ENCODE measurements around the gene CD27.
"Not testable (repeated sequence)": the region's sequence is repeated elsewhere in the genome, so short reads cannot be mapped to it uniquely, and the experiment has no call there.

CD27 gene

DNA sequence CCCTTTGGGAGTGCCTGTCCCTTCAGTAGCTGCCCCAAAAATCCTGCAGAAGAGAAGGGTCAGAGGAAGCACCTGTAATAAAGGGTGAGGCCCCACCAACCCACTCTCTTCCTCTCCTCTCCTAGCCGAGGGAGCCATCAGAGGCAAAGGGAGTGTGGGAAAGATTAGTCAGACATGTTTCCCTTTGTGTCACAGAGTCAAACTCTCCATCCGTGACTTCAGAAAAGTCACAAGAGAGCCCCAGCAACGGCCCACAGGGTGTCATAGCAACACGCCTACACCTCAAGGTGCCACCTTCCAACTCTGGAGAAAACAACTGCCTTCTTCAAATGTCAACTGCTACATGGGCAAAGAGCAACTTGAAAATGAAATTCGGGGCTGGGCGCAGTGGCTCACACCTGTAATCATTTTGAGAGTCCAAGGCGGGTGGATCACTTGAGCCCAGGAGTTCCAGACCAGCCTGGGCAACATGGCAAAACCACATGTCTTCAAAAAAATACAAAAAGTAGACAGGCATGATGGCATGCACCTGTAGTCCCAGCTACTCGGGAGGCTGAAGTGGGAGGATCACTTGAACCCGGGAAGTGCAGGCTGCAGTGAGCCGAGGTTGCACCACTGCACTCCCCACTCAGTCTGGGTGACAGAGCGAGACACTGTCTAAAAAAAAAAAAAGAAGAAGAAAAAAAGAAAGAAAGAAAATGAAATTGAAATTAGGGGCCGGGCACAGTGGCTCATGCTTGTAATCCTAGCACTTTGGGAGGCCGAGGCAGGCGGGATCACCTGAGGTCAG is 17.7 kb upstream of the CD27 start:
- H3K27me3 Mint-ChIP-seq (ENCODE audit: low read depth) = no peaks in the 10 kb centered on the region
- H3K4me1 Mint-ChIP-seq (ENCODE audit: low read depth) = peaks cover 52% of the 10 kb centered on the region
- no peaks in the 10 kb centered on the region for H3K9me3 Mint-ChIP-seq
- H3K27ac Mint-ChIP-seq = peak overlapping the region; percentile 93
- H3K4me3 Mint-ChIP-seq = peak overlapping the region; percentile 78
- H3K36me3 Mint-ChIP-seq (ENCODE audit: low read depth) = no peaks in the 10 kb centered on the region

DNA sequence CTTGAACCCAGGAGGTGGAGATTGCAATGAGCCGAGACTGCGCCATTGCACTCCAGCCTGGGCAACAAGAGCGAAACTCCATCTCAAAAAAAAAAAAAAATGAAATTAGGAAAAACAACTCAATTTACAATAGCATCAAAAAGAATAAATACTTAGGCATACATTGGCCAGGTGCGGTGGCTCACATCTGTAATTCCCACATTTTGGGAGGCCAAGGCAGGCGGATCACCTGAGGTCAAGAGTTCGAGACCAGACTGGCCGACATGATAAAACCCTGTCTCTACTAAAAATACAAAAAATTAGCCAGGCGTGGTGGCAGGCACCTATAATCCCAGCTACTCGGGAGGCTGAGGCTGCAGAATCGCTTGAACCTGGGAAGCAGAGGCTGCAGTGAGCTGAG is 17.0 kb upstream of the CD27 start:
- H3K27ac Mint-ChIP-seq = peak overlapping the region; percentile 93
- H3K27me3 Mint-ChIP-seq (ENCODE audit: low read depth); H3K4me3 Mint-ChIP-seq; H3K9me3 Mint-ChIP-seq; H3K36me3 Mint-ChIP-seq (ENCODE audit: low read depth): not testable (repeated sequence)
- H3K4me1 Mint-ChIP-seq (ENCODE audit: low read depth) = peaks cover 54% of the 10 kb centered on the region

DNA sequence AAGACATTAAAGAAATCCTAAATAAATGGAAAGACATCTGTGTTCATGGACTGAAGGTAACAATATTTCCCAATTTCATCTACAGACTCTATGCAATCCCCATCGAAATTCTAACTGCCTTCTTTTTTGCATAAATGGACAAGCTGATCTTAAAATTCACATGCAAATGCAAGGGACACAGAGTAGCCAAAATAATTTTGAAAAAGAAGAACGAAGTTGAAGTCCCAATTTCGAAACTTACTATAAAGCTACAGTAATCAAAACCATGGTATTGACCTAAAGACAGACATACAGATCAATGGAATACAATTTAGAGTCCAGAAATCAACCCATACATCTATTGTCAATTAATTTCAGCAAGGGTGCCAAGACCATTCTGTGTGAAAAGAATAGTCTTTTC is 16.4 kb upstream of the CD27 start:
- no peaks in the 10 kb centered on the region for H3K27me3 Mint-ChIP-seq (ENCODE audit: low read depth)
- peaks cover 55% of the 10 kb centered on the region for H3K4me1 Mint-ChIP-seq (ENCODE audit: low read depth)
- no peaks in the 10 kb centered on the region for H3K36me3 Mint-ChIP-seq (ENCODE audit: low read depth)
- H3K4me3 Mint-ChIP-seq = no peak overlapping the region
- no peaks in the 10 kb centered on the region for H3K9me3 Mint-ChIP-seq
- H3K27ac Mint-ChIP-seq = no peak overlapping the region

DNA sequence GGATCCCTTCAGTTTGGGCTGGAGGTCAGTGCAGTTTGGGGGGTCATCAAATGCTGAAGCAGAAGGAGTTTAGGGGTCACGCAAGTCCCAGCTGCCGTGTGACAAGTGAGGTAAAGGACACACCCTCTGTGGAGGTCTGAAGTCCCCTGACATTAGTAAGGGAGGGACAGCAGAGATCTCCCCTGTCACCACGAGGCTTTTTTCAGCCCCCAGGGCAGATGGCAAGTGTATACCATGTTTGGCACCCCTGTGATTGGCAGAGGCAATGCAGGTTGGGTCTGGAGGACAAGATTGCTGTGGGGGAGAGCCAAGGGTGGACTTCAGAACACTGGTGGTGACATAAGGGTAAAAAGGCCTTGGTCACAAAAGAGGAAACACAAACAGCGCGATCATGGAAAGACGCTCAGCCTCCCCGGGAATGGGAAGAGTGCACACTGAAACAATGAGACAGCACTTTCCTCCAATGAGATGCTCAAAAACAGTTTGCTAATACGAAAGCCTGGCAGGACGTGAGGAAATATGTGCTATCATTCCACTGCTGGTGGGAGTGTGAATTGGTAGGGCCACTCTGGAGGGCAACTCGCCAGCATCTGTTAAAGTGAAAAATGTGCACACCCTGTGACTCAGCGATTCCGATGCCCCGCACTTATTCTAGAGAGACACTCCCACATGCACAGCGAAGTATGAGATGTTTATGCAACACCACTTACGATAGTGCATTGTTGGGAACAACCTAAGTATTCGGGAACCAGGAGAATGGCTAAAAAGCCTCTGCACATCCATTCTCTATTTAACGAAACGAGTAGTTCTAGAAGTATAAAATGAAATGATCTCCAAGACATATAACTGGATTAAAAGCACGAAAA is 14.4 kb upstream of the CD27 start:
- H3K27me3 Mint-ChIP-seq (ENCODE audit: low read depth) = no peaks in the 10 kb centered on the region
- H3K4me1 Mint-ChIP-seq (ENCODE audit: low read depth) = peaks cover 56% of the 10 kb centered on the region

DNA sequence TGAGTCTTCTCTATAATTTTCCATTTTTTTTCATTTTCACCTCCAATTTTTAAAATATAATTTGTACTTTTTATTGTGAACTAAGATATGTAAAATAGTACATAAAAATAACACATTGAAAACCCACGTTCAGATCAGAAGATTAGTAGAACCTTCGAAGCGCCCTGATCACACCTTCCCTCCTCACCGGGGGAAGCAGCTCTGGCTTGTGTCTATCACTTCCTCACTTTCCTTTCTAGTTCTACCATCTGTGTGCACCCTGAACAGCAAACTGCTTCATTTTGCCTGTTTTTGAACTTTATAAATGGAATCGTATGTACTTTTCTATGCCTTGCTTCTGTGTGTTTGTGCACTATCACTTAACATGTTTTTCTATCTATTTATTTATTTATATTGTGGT is 11.8 kb upstream of the CD27 start:
- no peak overlapping the region for H3K4me3 Mint-ChIP-seq
- no peaks in the 10 kb centered on the region for H3K36me3 Mint-ChIP-seq (ENCODE audit: low read depth)
- H3K27ac Mint-ChIP-seq = peak overlapping the region; percentile 83
- no peaks in the 10 kb centered on the region for H3K9me3 Mint-ChIP-seq
- H3K27me3 Mint-ChIP-seq (ENCODE audit: low read depth) = no peaks in the 10 kb centered on the region
- peaks cover 41% of the 10 kb centered on the region for H3K4me1 Mint-ChIP-seq (ENCODE audit: low read depth)

More for the DNA sequence above, 14.4 kb upstream of the CD27 start:
- peak overlapping the region; percentile 25 for H3K4me3 Mint-ChIP-seq
- H3K36me3 Mint-ChIP-seq (ENCODE audit: low read depth) = no peaks in the 10 kb centered on the region
- peak overlapping the region; percentile 77 for H3K27ac Mint-ChIP-seq
- no peaks in the 10 kb centered on the region for H3K9me3 Mint-ChIP-seq

DNA sequence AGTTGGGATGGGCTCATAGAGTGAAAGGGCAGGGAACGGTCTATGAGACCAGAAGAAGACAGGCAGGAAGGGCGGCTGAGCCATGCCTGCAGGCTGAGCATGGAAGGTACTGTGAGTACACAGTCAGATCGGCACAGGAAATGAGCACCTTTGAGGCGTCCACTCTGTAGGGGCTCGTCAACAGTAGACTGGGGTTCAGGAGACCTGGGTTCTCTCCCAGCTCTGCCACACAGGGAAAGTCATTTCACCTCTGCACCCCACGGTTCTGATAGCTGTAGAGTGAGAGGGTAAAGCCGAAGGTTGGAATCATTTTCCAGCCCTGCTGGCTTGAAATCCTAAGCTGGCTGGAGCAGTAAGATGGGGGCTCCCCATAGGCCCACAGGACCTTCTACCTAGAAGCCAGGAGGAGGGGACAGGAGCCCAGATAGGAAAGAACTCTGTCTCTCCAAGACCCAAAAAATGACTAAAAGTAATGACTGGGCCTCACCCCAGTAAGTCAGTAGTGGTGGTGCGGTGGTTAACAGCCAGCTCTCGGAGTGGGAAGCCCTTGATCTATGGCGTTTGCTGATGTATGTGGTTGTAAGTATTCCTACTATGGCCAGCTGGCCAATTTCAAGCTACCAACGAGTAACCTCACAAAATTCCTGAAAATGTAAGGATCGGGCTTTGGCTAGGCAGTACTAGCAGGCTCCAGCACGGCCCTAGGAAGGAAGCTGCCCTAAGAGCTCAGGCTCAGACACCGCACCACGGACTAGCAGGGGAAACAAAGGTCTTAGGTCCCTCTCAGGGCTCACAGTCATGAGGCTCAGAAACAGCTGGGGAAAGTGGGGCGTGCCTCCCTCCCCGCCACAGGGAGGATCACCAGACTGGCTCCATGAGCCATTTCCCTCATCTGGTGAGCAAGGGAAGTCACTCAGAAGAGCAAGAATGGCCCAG is 10.3 kb upstream of the CD27 start:
- Mint-ChIP-seq H3K27ac (peak overlapping the region; percentile 90), H3K36me3 (ENCODE audit: low read depth) (no peaks in the 10 kb centered on the region), H3K4me1 (ENCODE audit: low read depth) (peaks cover 37% of the 10 kb centered on the region), H3K9me3 (no peaks in the 10 kb centered on the region), H3K4me3 (peak overlapping the region; percentile 35), H3K27me3 (ENCODE audit: low read depth) (no peaks in the 10 kb centered on the region)

DNA sequence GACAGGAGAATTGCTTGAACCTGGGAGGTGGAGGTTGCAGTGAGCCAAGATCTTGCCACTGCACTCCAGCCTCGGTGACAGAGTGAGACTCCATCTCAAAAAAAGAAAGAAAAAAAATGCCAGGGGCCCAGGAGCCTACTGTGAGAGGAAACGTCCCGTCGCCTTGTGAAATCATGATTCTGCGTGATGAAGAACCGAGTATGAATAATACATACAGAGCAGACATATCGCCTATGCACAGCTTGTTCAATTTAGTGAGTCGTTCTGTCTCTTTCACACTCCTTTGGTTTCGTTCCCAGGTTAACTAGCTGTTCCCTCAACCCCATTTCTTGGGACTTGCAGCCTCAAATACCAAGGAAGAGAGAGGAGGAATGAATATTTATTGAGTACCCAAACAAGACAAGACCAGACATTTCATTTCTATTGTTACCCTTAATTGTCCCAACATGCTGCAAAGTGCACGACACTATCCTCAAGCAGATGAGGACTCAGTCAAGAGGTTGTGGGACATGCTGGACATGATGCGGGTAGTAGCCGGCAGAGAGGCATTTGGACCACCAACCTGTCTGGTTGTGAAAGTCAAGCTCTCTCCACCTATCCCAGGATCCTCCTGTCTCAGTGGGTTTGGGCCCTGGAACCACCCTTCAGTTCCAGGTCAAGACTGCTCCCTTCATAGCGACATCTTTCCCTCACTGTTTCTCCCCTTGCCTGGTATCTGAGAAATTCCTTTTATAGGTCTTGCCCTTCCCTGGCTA is 8.6 kb upstream of the CD27 start:
- Mint-ChIP-seq H3K4me3 (no peak overlapping the region), H3K27ac (no peak overlapping the region), H3K9me3 (no peaks in the 10 kb centered on the region), H3K36me3 (ENCODE audit: low read depth) (no peaks in the 10 kb centered on the region), H3K27me3 (ENCODE audit: low read depth) (no peaks in the 10 kb centered on the region), H3K4me1 (ENCODE audit: low read depth) (peaks cover 25% of the 10 kb centered on the region)

DNA sequence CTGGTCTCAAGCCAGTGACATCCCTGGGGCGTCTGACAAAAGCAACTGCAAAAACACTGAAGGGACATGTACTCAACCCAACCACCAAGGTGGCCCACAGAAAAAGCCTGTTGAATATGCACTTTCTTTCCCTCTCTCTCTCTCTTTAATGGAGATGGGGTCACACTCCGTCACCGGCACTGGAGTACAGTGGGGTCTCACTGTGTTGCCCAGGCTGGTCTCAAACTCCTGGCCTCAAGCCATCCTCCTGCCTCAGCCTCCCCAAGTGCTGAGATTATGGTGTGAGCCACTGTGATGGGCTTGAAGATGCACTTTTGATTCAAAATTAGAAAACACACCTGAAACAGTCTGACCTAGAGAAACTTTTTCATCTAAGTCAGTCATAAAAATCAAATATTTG is 7.2 kb upstream of the CD27 start:
- no peak overlapping the region for H3K27ac Mint-ChIP-seq
- no peak overlapping the region for H3K4me3 Mint-ChIP-seq
- H3K4me1 Mint-ChIP-seq (ENCODE audit: low read depth) = peaks cover 20% of the 10 kb centered on the region
- no peaks in the 10 kb centered on the region for H3K27me3 Mint-ChIP-seq (ENCODE audit: low read depth)
- no peaks in the 10 kb centered on the region for H3K9me3 Mint-ChIP-seq
- H3K36me3 Mint-ChIP-seq (ENCODE audit: low read depth) = no peaks in the 10 kb centered on the region

DNA sequence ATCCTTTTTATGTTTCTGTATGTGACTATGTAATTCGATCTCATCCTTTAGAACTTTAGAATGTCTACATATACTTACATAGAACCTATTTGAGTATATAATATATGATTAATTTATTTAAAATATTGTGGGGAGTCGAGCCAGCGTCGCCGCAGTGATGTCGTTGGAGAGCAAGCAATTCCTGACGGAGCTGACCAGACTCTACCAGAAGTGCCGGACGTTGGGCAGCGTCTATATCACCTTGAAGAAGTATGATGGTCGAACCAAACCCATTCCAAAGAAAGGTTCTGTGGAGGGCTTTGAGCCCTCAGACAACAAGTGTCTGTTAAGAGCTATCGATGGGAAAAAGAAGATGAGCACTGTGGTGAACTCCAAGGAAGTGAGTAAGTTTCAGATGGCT is 6.4 kb upstream of the CD27 start:
- H3K36me3 Mint-ChIP-seq (ENCODE audit: low read depth) = no peaks in the 10 kb centered on the region
- peaks cover 21% of the 10 kb centered on the region for H3K4me1 Mint-ChIP-seq (ENCODE audit: low read depth)
- H3K27ac Mint-ChIP-seq = no peak overlapping the region

DNA sequence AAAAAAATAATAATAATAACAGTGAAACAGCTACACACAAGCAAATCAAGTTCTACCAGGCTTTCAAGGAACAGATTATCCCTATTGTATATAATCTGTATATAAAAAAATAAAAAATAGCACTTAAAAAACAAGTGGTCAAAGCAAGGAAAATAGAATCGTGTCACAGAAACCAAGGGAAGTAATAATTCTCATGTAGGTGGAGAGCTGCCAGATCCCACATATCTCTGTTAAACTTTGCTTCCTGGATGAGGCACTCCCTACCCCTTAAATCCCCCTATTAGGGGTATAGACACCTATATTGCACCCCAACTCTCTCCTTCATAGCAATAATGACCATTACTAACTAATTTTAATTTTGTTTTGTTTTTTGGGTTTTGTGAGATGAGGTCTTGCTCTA is 4.4 kb upstream of the CD27 start:
- peaks cover 7% of the 10 kb centered on the region for H3K36me3 Mint-ChIP-seq (ENCODE audit: low read depth)
- no peak overlapping the region for H3K4me3 Mint-ChIP-seq
- no peaks in the 10 kb centered on the region for H3K9me3 Mint-ChIP-seq
- no peak overlapping the region for H3K27ac Mint-ChIP-seq
- H3K4me1 Mint-ChIP-seq (ENCODE audit: low read depth) = peaks cover 24% of the 10 kb centered on the region
- H3K27me3 Mint-ChIP-seq (ENCODE audit: low read depth) = no peaks in the 10 kb centered on the region

More for the DNA sequence above, 6.4 kb upstream of the CD27 start:
- no peak overlapping the region for H3K4me3 Mint-ChIP-seq
- H3K9me3 Mint-ChIP-seq = no peaks in the 10 kb centered on the region
- H3K27me3 Mint-ChIP-seq (ENCODE audit: low read depth) = no peaks in the 10 kb centered on the region

DNA sequence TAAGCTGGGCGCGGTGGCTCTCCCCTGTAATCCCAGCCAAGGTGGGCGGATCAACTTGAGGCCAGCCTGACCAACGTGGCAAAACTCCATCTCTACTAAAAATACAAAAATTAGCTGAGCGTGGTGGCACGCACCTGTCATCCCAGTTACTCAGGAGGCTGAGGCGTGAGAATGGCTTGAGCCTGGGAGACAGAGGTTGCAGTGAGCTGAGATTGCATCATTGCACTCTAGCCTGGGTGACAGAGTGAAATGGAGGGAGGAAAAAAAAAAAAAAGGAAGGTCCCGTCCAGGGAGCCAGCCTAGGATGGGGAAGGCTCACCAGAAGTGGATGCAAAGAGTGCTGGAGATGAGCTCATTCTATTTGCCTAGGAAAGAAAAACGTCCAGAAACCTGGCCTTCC is 1.9 kb upstream of the CD27 start:
- peak overlapping the region; percentile 87 for H3K27ac Mint-ChIP-seq
- H3K9me3 Mint-ChIP-seq = no peaks in the 10 kb centered on the region
- H3K36me3 Mint-ChIP-seq (ENCODE audit: low read depth) = peaks cover 23% of the 10 kb centered on the region
- no peaks in the 10 kb centered on the region for H3K27me3 Mint-ChIP-seq (ENCODE audit: low read depth)
- H3K4me1 Mint-ChIP-seq (ENCODE audit: low read depth) = peaks cover 45% of the 10 kb centered on the region
- H3K4me3 Mint-ChIP-seq = no peak overlapping the region

DNA sequence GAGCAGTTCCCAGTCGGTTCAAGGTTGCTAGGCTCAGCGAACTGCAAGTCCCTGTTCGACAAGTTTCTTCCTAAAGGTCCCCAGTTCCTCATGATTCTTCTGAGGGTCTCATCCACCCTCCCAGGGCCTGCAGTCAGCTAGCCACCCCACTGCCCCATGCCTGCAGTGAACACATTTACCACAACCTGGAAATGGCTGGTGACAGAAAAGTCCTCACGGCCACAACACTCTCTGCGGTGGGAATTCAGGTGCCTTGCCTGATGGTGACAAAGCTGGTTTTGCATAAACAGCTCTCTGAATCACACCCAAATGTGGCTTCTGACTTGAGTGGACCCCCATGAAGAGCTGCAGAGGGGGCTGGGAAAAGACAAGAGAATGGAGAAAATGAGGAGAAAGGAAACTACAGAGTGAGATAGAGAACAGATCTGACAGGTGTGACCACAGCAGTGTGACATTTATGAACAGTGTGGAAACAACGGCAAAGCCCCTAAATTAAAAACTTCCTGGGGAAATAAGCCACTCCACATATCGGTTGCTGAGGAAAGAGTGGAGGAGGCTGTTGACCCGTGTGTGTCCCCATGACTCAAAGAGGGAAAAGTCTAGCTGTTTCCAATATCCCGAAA is 1.3 kb upstream of the CD27 start:
- Mint-ChIP-seq H3K9me3 (no peaks in the 10 kb centered on the region), H3K27ac (peak overlapping the region; percentile 87), H3K4me3 (peak overlapping the region; percentile 81), H3K36me3 (ENCODE audit: low read depth) (peaks cover 28% of the 10 kb centered on the region), H3K27me3 (ENCODE audit: low read depth) (no peaks in the 10 kb centered on the region), H3K4me1 (ENCODE audit: low read depth) (peaks cover 51% of the 10 kb centered on the region)

DNA sequence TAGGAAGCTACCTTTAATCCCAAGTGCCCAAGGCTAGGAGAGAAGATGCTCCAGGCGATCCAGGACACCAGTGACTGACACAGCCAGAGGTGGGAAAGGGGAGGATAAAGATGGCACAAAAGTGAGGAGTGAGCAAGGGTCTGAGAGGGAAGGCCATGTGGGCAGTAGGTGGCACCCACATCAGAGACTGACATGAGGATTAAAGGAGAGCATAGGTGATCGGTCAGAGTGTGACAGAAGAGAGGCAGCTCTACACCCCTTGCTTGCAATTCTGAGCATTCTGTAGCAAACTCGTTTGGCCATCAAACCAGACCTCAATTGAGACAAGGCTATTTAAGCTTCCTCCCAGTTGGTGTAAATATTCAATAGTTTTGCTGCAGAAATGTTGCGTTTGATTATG is 724 bp upstream of the CD27 start:
- Mint-ChIP-seq H3K36me3 (ENCODE audit: low read depth) (peaks cover 28% of the 10 kb centered on the region), H3K9me3 (no peaks in the 10 kb centered on the region), H3K27me3 (ENCODE audit: low read depth) (no peaks in the 10 kb centered on the region), H3K27ac (peak overlapping the region; percentile 88), H3K4me1 (ENCODE audit: low read depth) (peaks cover 51% of the 10 kb centered on the region), H3K4me3 (peak overlapping the region; percentile 81)

Measured in T-helper 1 cell treated with Interleukin-12 subunit alpha and Interleukin-12 subunit beta and Interleukin-4 antibody, amounts not matched to agents 30 μg/mL and 1 μg/mL, for 36 hours (primary cell).